Endothelial cell of umbilical vein (primary cell): ENCODE data around the gene NT5C3A. TPM values are rescaled to one million over a fixed set of nuclear protein-coding genes. Genes with fewer than 3 reads are reported as not detected.

ENCODE experiments used
- BruUV-seq: library from RNA; stranded (reverse); fragments of 400-500 nt; replicated peaks from 2 replicates; lab custom pipeline; 2021; lab: Mats Ljungman, UMichigan
- CTCF ChIA-PET: fragments of 300-600, 350-600 bp; sonication (Branson Sonifier 250); formaldehyde crosslinking; loops from one replicate; lab custom pipeline; 2021; ENCODE audit warnings: antibody characterized with exemption, inconsistent platforms; lab: Charles Lee
- POLR2A ChIA-PET: fragments of 300-600, 350-600 bp; sonication (Branson Sonifier 250); formaldehyde crosslinking; loops from one replicate; lab custom pipeline; 2021; ENCODE audit warnings: antibody characterized with exemption, inconsistent platforms; lab: Charles Lee
- DNase-seq: peaks from one replicate; pipeline ENCODE4 v3.0.0-alpha.2; 2011; ENCODE audit warnings: low read depth, low spot score
- FAIRE-seq: peaks from 2 replicates; lab custom pipeline; 2011; peaks lifted over from hg19 to GRCh38; lab: Jason Lieb, UNC
- H2AFZ ChIP-seq: 2 replicates; pipeline ENCODE4 v1.6.0; 2012; ENCODE audit warnings: low read depth, low read length, control low read depth, inconsistent platforms
- H3K27ac ChIP-seq: 2 replicates; pipeline ENCODE4 v1.5.1; 2011; ENCODE audit warnings: low read depth, mild to moderate bottlenecking, control low read depth, low read length, moderate library complexity; ENCODE audit not compliant: insufficient read depth
- H3K27me3 ChIP-seq, 2 experiments: 2 replicates each; pipeline versions ENCODE4 v1.6.0 to v1.6.1; 2011; ENCODE audit warnings: low read length in 2 of 2, mixed read lengths in 1 of 2; ENCODE audit not compliant: control insufficient read depth in 2 of 2, insufficient read depth in 2 of 2
- H3K36me3 ChIP-seq, 2 experiments: 2 replicates in 1 of 2; 3 replicates in 1 of 2; pipeline ENCODE4 v1.5.1; 2011; ENCODE audit warnings: low read length in 2 of 2, mild to moderate bottlenecking in 1 of 2, moderate library complexity in 1 of 2; ENCODE audit not compliant: control insufficient read depth in 2 of 2, insufficient read depth in 2 of 2; ENCODE audit errors: extremely low read depth in 1 of 2
- H3K4me1 ChIP-seq: 3 replicates; pipeline ENCODE4 v1.5.1; 2011; ENCODE audit warnings: mild to moderate bottlenecking, low read length; ENCODE audit not compliant: control insufficient read depth, insufficient read depth; ENCODE audit errors: extremely low read depth
- H3K4me2 ChIP-seq: 2 replicates; pipeline ENCODE4 v1.6.1; 2011; ENCODE audit warnings: low read length, control low read depth, mixed read lengths; ENCODE audit not compliant: insufficient read depth
- H3K4me3 ChIP-seq, 3 experiments: fragments of 200-600 bp in 1 of 3; sonication (generic), shearing (Covaris generic) in 1 of 3; replicated peaks in 1 of 3; 2 replicates each; pipeline ENCODE4 v1.5.1; 2011 to 2016; ENCODE audit warnings: control low read depth in 3 of 3, low read length in 3 of 3, mild to moderate bottlenecking in 2 of 3, inconsistent platforms in 1 of 3, low read depth in 1 of 3, moderate library complexity in 1 of 3; ENCODE audit not compliant: insufficient read depth in 1 of 3
- H3K79me2 ChIP-seq: 2 replicates; pipeline ENCODE4 v1.6.0; 2012; ENCODE audit warnings: low read length, inconsistent platforms; ENCODE audit not compliant: control insufficient read depth, insufficient read depth
- H3K9ac ChIP-seq: replicated peaks from 2 replicates; pipeline ENCODE3; 2011; ENCODE audit warnings: low read length, control low read depth; ENCODE audit not compliant: insufficient read depth; ENCODE audit errors: extremely low read depth
- H3K9me1 ChIP-seq: replicated peaks from 3 replicates; pipeline ENCODE4 v1.6.0; 2011; ENCODE audit warnings: mild to moderate bottlenecking, low read length; ENCODE audit not compliant: control insufficient read depth, insufficient read depth; ENCODE audit errors: extremely low read depth
- H3K9me3 ChIP-seq: replicated peaks from 2 replicates; pipeline ENCODE4 v1.5.1; 2012; ENCODE audit warnings: low read length, inconsistent platforms; ENCODE audit not compliant: control insufficient read depth, insufficient read depth
- H4K20me1 ChIP-seq: replicated peaks from 2 replicates; pipeline ENCODE3; 2011; ENCODE audit warnings: mild to moderate bottlenecking, low read length; ENCODE audit not compliant: control insufficient read depth, insufficient read depth; ENCODE audit errors: extremely low read depth
- EZH2 ChIP-seq: IDR thresholded peaks from 2 replicates; pipeline ENCODE4 v1.6.1; 2012; ENCODE audit warnings: borderline replicate concordance, low read depth, mild to moderate bottlenecking, moderate library complexity, low read length, inconsistent platforms; ENCODE audit not compliant: severe bottlenecking
- FOS ChIP-seq: IDR thresholded peaks from 2 replicates; pipeline ENCODE4 v1.6.1; 2011; ENCODE audit warnings: mild to moderate bottlenecking, low read length, moderate library complexity, borderline replicate concordance; ENCODE audit not compliant: insufficient read depth
- POLR2A ChIP-seq: IDR thresholded peaks from 2 replicates; pipeline ENCODE4 v1.6.1; 2012; ENCODE audit warnings: low read depth, mild to moderate bottlenecking, control low read depth, low read length
- POLR2AphosphoS5 ChIP-seq: IDR thresholded peaks from 2 replicates; pipeline ENCODE4 v1.6.1; 2012; ENCODE audit warnings: low read depth, mild to moderate bottlenecking, control low read depth, low read length, moderate library complexity; ENCODE audit not compliant: insufficient read depth
- dilution Hi-C: fragments of 300-500 bp; cut with MboI; formaldehyde crosslinking; loops from one replicate; pipeline ENCODE4 v1.15.0; 2019; ENCODE audit warnings: low sequenced_read_pairs; ENCODE audit not compliant: extremely low pct_ligation_motif_present
- intact Hi-C: fragments of 100-400 bp; cut with micrococcal nuclease; formaldehyde crosslinking; loops from one replicate; pipeline ENCODE4 v1.10.0; 2022
- polyA plus RNA-seq, 4 experiments: library from polyadenylated mRNA; depleted of rRNA in 3 of 4; stranded (reverse) in 3 of 4; unstranded in 1 of 4; fragments of >200 nt; gene quantifications; 2 replicates each; pipeline versions ENCODE4 v1.2.1 to v1.2.3, GENCODE V29; 2011 to 2012; ENCODE audit warnings: missing spikeins in 1 of 4
- total RNA-seq: library from RNA; stranded (reverse); gene quantifications from 2 replicates; pipeline ENCODE4 v1.2.3, GENCODE V29; 2021
- TF ChIP-seq, protein P1 (sequence below): IDR thresholded peaks from 2 replicates; pipeline ENCODE4 v1.6.1; 2011; ENCODE audit not compliant: insufficient read depth, insufficient read length
- TF ChIP-seq, protein P2 (sequence below), 2 donors: IDR thresholded peaks; 1 replicate in 1 of 2; 2 replicates in 1 of 2; pipeline ENCODE4 v1.5.1; 2011; ENCODE audit warnings: low read length in 2 of 2, mild to moderate bottlenecking in 2 of 2, moderate library complexity in 2 of 2, control low read depth in 1 of 2, inconsistent platforms in 1 of 2, low read depth in 1 of 2; ENCODE audit not compliant: insufficient read depth in 1 of 2; ENCODE audit errors: extremely low read depth in 1 of 2

The NT5C3A gene
- total and polyA plus RNA-seq, 2 donors (not counting 3 experiments of a cell fraction or from before 2014, with no cell fraction given): 7.1 to 22.6 TPM

DNA sequence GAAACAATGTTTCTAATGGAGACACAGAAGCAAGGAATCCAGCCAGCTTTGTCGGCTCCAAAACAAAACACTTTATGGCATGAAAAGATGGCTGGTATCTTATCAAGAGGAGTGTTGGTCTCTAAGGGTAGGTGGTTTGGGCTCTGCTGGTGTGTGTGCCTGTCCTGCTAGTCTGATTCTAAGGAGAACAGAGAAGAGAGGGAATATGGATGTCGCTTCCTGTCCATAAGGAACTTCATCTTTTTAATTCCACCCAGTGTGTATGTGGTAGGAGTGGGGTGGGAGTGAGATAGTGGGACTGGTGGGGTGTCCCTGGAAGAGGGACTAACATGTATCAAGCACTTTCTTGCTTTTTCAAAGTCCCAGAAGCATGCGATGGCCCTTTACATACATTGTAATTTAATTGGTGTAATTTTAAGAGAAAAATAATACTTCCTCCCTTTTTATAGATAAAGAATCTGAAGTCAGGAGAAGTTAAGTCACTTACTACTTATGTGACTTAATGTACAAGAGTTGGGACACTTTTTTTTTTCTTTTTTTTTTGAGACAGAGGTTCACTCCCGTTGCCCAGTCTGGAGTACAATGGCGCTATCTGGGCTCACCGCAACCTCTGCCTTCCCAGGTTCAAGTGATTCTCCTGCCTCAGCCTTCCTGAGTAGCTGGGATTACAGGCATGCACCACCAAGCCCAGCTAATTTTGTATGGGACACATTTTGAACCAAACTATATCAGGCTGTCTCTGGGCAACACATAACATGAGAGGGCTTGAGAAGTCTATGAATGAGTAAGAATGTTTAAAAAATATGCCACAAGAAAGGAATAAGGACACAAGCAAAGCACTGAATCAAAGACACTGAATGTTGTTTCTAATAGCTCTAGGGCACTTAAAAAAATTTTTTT lies 18.8 kb downstream of the NT5C3A start:
- DNase-seq (no peak), FAIRE-seq (no peak)
- H3K27me3 ChIP-seq: no peaks in the 10 kb centered on the region
- no peaks in the 10 kb centered on the region for H3K9me3 ChIP-seq
- dilution Hi-C loops (no loop called here), intact Hi-C loops (no loop called here)
- ChIA-PET POLR2A (no interaction called here), CTCF (interaction anchor here (0.8 to 1.3 kb wide), 2 partner anchors 243 kb away, joined by 4 read pairs; no protein-coding TSS in a partner anchor)
- no TSS peak for BruUV-seq
- no peak overlapping the region for H3K9ac ChIP-seq
- no peak overlapping the region for H3K27ac ChIP-seq
- H2AFZ ChIP-seq: no peak overlapping the region
- H3K79me2 ChIP-seq: peaks cover 80% of the 10 kb centered on the region
- TF ChIP-seq, protein P1, sequence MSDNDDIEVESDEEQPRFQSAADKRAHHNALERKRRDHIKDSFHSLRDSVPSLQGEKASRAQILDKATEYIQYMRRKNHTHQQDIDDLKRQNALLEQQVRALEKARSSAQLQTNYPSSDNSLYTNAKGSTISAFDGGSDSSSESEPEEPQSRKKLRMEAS: no peak
- TF ChIP-seq FOS: no peak
- TF ChIP-seq, protein P2, sequence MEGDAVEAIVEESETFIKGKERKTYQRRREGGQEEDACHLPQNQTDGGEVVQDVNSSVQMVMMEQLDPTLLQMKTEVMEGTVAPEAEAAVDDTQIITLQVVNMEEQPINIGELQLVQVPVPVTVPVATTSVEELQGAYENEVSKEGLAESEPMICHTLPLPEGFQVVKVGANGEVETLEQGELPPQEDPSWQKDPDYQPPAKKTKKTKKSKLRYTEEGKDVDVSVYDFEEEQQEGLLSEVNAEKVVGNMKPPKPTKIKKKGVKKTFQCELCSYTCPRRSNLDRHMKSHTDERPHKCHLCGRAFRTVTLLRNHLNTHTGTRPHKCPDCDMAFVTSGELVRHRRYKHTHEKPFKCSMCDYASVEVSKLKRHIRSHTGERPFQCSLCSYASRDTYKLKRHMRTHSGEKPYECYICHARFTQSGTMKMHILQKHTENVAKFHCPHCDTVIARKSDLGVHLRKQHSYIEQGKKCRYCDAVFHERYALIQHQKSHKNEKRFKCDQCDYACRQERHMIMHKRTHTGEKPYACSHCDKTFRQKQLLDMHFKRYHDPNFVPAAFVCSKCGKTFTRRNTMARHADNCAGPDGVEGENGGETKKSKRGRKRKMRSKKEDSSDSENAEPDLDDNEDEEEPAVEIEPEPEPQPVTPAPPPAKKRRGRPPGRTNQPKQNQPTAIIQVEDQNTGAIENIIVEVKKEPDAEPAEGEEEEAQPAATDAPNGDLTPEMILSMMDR (IDR thresholded peaks at IDR 0.05; ENCODE audit: extremely low read depth in 1 of 2, insufficient read depth in 1 of 2, low read depth in 1 of 2, low read length in 2 of 2): no peak
- no peak for TF ChIP-seq EZH2
- TF ChIP-seq POLR2AphosphoS5: no peak
- no peak for TF ChIP-seq POLR2A
- peaks cover 6% of the 10 kb centered on the region for H4K20me1 ChIP-seq
- H3K4me1 ChIP-seq: peaks cover 7% of the 10 kb centered on the region
- no peak overlapping the region for H3K4me2 ChIP-seq
- no peaks in the 10 kb centered on the region for H3K36me3 ChIP-seq
- no peak overlapping the region for H3K4me3 ChIP-seq
- no peaks in the 10 kb centered on the region for H3K9me1 ChIP-seq
